Astrocyte (in vitro differentiated cells and primary cell): ENCODE data around the gene PRODH2. TPM values are rescaled to one million over a fixed set of nuclear protein-coding genes. Genes with fewer than 3 reads are reported as not detected.

Source experiments
- DNase-seq: peaks from one replicate; pipeline ENCODE4 v3.0.0-alpha.2; 2010; ENCODE audit warnings: low read depth
- FAIRE-seq: peaks from 2 replicates; lab custom pipeline; 2011; peaks lifted over from hg19 to GRCh38; lab: Jason Lieb, UNC
- H2AFZ ChIP-seq: 2 replicates; pipeline ENCODE4 v1.6.0; 2012; ENCODE audit warnings: low read depth, low read length, inconsistent platforms
- H3K27ac ChIP-seq: 2 replicates; pipeline ENCODE4 v1.5.1; 2011; ENCODE audit warnings: low read depth, low read length, inconsistent platforms
- H3K27me3 ChIP-seq: 2 replicates; pipeline ENCODE4 v1.6.0; 2011; ENCODE audit warnings: low read length, inconsistent platforms; ENCODE audit not compliant: insufficient read depth
- H3K36me3 ChIP-seq: 2 replicates; pipeline ENCODE4 v1.5.1; 2011; ENCODE audit warnings: low read length, inconsistent platforms; ENCODE audit not compliant: insufficient read depth
- H3K4me1 ChIP-seq: 2 replicates; pipeline ENCODE4 v1.5.1; 2011; ENCODE audit warnings: low read length, inconsistent platforms; ENCODE audit not compliant: insufficient read depth
- H3K4me2 ChIP-seq: 2 replicates; pipeline ENCODE4 v1.6.0; 2012; ENCODE audit warnings: low read length, inconsistent platforms
- H3K4me3 ChIP-seq: 2 replicates; pipeline ENCODE4 v1.5.1; 2011; ENCODE audit warnings: low read depth, mild to moderate bottlenecking, low read length, inconsistent platforms; ENCODE audit not compliant: insufficient read depth
- H3K79me2 ChIP-seq: 2 replicates; pipeline ENCODE4 v1.6.0; 2012; ENCODE audit warnings: mild to moderate bottlenecking, low read length, inconsistent platforms; ENCODE audit not compliant: insufficient read depth
- H3K9ac ChIP-seq: 2 replicates; pipeline ENCODE4 v1.6.0; 2012; ENCODE audit warnings: mild to moderate bottlenecking, low read length, inconsistent platforms
- H3K9me3 ChIP-seq: 2 replicates; pipeline ENCODE4 v1.5.1; 2012; ENCODE audit warnings: low read depth, mild to moderate bottlenecking, low read length, inconsistent platforms; ENCODE audit not compliant: insufficient read depth
- H4K20me1 ChIP-seq: 2 replicates; pipeline ENCODE4 v1.6.0; 2012; ENCODE audit warnings: low read length, inconsistent platforms; ENCODE audit not compliant: insufficient read depth
- H3K27ac Mint-ChIP-seq: one replicate; pipeline ENCODE4 v1.8.0; 2021; ENCODE audit warnings: mild to moderate bottlenecking, mixed read lengths; ENCODE audit not compliant: unreplicated experiment
- H3K27me3 Mint-ChIP-seq: one replicate; pipeline ENCODE4 v1.8.0; 2021; ENCODE audit warnings: low read depth, mixed read lengths; ENCODE audit not compliant: unreplicated experiment
- H3K36me3 Mint-ChIP-seq: one replicate; pipeline ENCODE4 v1.8.0; 2021; ENCODE audit warnings: low read depth, mixed read lengths; ENCODE audit not compliant: unreplicated experiment
- H3K4me1 Mint-ChIP-seq: one replicate; pipeline ENCODE4 v1.8.0; 2021; ENCODE audit warnings: low read depth, mixed read lengths; ENCODE audit not compliant: unreplicated experiment
- H3K4me3 Mint-ChIP-seq: one replicate; pipeline ENCODE4 v1.8.0; 2021; ENCODE audit warnings: mild to moderate bottlenecking, moderate library complexity, mixed read lengths; ENCODE audit not compliant: unreplicated experiment
- H3K9me3 Mint-ChIP-seq: one replicate; pipeline ENCODE4 v1.8.0; 2021; ENCODE audit warnings: mild to moderate bottlenecking, mixed read lengths; ENCODE audit not compliant: unreplicated experiment
- CTCF ChIP-seq: IDR thresholded peaks from 2 replicates; pipeline ENCODE4 v1.5.1; 2011; ENCODE audit warnings: low read depth, mild to moderate bottlenecking, inconsistent platforms, low read length, moderate library complexity; ENCODE audit not compliant: insufficient read depth
- EZH2 ChIP-seq: IDR thresholded peaks from 2 replicates; pipeline ENCODE4 v1.6.1; 2012; ENCODE audit warnings: mild to moderate bottlenecking, low read length, inconsistent platforms; ENCODE audit not compliant: insufficient read depth
- total RNA-seq: library from RNA; stranded (reverse); gene quantifications from 2 replicates; pipeline ENCODE4 v1.2.1, GENCODE V29; 2021

The PRODH2 gene
- total RNA-seq, 1 donor from 2014 or later = not detected

- Histone ChIP-seq H3K36me3 (no peaks in the 10 kb centered on the region), H3K27ac (no peak overlapping the region), H2AFZ (no peak overlapping the region), H3K9ac (no peak overlapping the region), H3K4me1 (no peaks in the 10 kb centered on the region), H3K27me3 (peaks cover 35% of the 10 kb centered on the region), H3K4me3 (no peak overlapping the region), H3K9me3 (peaks cover 3% of the 10 kb centered on the region), H3K4me2 (no peak overlapping the region), H3K79me2 (no peaks in the 10 kb centered on the region), H4K20me1 (no peaks in the 10 kb centered on the region)
- peaks cover 6% of the 10 kb centered on the region for H3K9me3 Mint-ChIP-seq
- DNase-seq (no peak), FAIRE-seq (no peak)
- peaks cover 75% of the 10 kb centered on the region for H3K27me3 Mint-ChIP-seq
- no peak for TF ChIP-seq CTCF
- no peak for TF ChIP-seq EZH2
- no peak overlapping the region for H3K4me3 Mint-ChIP-seq
- H3K27ac Mint-ChIP-seq = no peak overlapping the region
- no peaks in the 10 kb centered on the region for H3K36me3 Mint-ChIP-seq
- peaks cover 12% of the 10 kb centered on the region for H3K4me1 Mint-ChIP-seq
These were observed 36.4 kb upstream of the PRODH2 start for GRCh38 chr19:35848919-35849505.

GRCh38 chr19:35848486-35848885 is 35.8 kb upstream of the PRODH2 start:
- no peak overlapping the region for H3K9ac ChIP-seq
- peaks cover 3% of the 10 kb centered on the region for H3K9me3 ChIP-seq
- H3K27ac ChIP-seq = no peak overlapping the region
- no peaks in the 10 kb centered on the region for H3K36me3 ChIP-seq
- H3K4me3 ChIP-seq = no peak overlapping the region
- no peak for FAIRE-seq
- no peaks in the 10 kb centered on the region for H3K4me1 ChIP-seq
- no peak overlapping the region for H3K4me2 ChIP-seq
- peaks cover 39% of the 10 kb centered on the region for H3K27me3 ChIP-seq
- H3K27me3 Mint-ChIP-seq = peaks cover 79% of the 10 kb centered on the region
- no peak for DNase-seq
- H3K9me3 Mint-ChIP-seq = peaks cover 9% of the 10 kb centered on the region
- H3K27ac Mint-ChIP-seq = no peak overlapping the region
- H3K4me3 Mint-ChIP-seq = no peak overlapping the region
- H2AFZ ChIP-seq = no peak overlapping the region
- H4K20me1 ChIP-seq = no peaks in the 10 kb centered on the region
- H3K36me3 Mint-ChIP-seq = no peaks in the 10 kb centered on the region
- TF ChIP-seq EZH2 = no peak
- no peak for TF ChIP-seq CTCF
- H3K79me2 ChIP-seq = no peaks in the 10 kb centered on the region
- H3K4me1 Mint-ChIP-seq = peaks cover 12% of the 10 kb centered on the region

GRCh38 chr19:35847911-35848310 is 35.3 kb upstream of the PRODH2 start:
- Histone ChIP-seq H3K4me1 (no peaks in the 10 kb centered on the region), H3K27ac (no peak overlapping the region), H3K36me3 (no peaks in the 10 kb centered on the region), H4K20me1 (no peaks in the 10 kb centered on the region), H2AFZ (no peak overlapping the region), H3K4me3 (no peak overlapping the region), H3K79me2 (no peaks in the 10 kb centered on the region), H3K4me2 (no peak overlapping the region), H3K9me3 (peaks cover 3% of the 10 kb centered on the region), H3K9ac (no peak overlapping the region), H3K27me3 (peaks cover 36% of the 10 kb centered on the region)
- Mint-ChIP-seq H3K27me3 (peaks cover 80% of the 10 kb centered on the region), H3K9me3 (peaks cover 11% of the 10 kb centered on the region), H3K27ac (no peak overlapping the region), H3K4me1 (peaks cover 12% of the 10 kb centered on the region), H3K36me3 (no peaks in the 10 kb centered on the region), H3K4me3 (no peak overlapping the region)
- TF ChIP-seq EZH2 (no peak), CTCF (no peak)
- DNase-seq = no peak
- FAIRE-seq = no peak
